Measurements from ENCODE around the gene HSD17B1.
"Not testable (repeated sequence)": the region's sequence is repeated elsewhere in the genome, so short reads cannot be mapped to it uniquely, and the experiment has no call there.

HSD17B1 gene

GRCh38 chr17:42552736-42553135 is at the start of gene HSD17B1:
TSS of gene HSD17B1 (plus strand) at chr17:42552923. CDS start at chr17:42552934, 11 bp downstream.
- Histone ChIP-seq H3K4me1 (ENCODE audit: control insufficient read depth, low read length) (peaks cover 36% of the 10 kb centered on the region), H3K4me2 (ENCODE audit: low read length) (peak within 1 kb of the TSS; percentile 96), H3K79me2 (ENCODE audit: control insufficient read depth, low read length) (peaks cover 18% of the 10 kb centered on the region), H3K4me3 (ENCODE audit: low read length) (peak within 1 kb of the TSS; percentile 99)
- H3K9me3 ChIP-seq (ENCODE audit: control insufficient read depth, insufficient read depth, low read length); H3K36me3 ChIP-seq (ENCODE audit: control insufficient read depth, low read length); H3K27me3 ChIP-seq (ENCODE audit: control insufficient read depth, low read length); H3F3A ChIP-seq (ENCODE audit: control insufficient read depth, insufficient read depth); H4K20me1 ChIP-seq (ENCODE audit: control insufficient read depth, insufficient read depth, low read depth, low read length); H3K9me2 ChIP-seq (replicated peaks; ENCODE audit: control insufficient read depth, low read length); H3K27ac ChIP-seq (ENCODE audit: low read depth, low read length): not testable (repeated sequence)

- H3K4me3 ChIP-seq (ENCODE audit: low read length), result no peak overlapping the region
- TF ChIP-seq EZH2phosphoT487 (IDR thresholded peaks at IDR 0.05; ENCODE audit: borderline replicate concordance, low read length), result no peak
- TF ChIP-seq, protein P1, sequence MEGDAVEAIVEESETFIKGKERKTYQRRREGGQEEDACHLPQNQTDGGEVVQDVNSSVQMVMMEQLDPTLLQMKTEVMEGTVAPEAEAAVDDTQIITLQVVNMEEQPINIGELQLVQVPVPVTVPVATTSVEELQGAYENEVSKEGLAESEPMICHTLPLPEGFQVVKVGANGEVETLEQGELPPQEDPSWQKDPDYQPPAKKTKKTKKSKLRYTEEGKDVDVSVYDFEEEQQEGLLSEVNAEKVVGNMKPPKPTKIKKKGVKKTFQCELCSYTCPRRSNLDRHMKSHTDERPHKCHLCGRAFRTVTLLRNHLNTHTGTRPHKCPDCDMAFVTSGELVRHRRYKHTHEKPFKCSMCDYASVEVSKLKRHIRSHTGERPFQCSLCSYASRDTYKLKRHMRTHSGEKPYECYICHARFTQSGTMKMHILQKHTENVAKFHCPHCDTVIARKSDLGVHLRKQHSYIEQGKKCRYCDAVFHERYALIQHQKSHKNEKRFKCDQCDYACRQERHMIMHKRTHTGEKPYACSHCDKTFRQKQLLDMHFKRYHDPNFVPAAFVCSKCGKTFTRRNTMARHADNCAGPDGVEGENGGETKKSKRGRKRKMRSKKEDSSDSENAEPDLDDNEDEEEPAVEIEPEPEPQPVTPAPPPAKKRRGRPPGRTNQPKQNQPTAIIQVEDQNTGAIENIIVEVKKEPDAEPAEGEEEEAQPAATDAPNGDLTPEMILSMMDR (IDR thresholded peaks at IDR 0.05; ENCODE audit: low read depth, low read length, poor library complexity, severe bottlenecking), result no peak
- no peaks in the 10 kb centered on the region for H3K9me2 ChIP-seq (replicated peaks; ENCODE audit: control insufficient read depth, low read length)
- no peaks in the 10 kb centered on the region for H3K79me2 ChIP-seq (ENCODE audit: control insufficient read depth, low read length)
- H3K4me1 ChIP-seq (ENCODE audit: control insufficient read depth, low read length), result no peaks in the 10 kb centered on the region
- no peaks in the 10 kb centered on the region for H3K36me3 ChIP-seq (ENCODE audit: control insufficient read depth, low read length)
- H4K20me1 ChIP-seq (ENCODE audit: control insufficient read depth, insufficient read depth, low read depth, low read length), result no peaks in the 10 kb centered on the region
- peaks cover 29% of the 10 kb centered on the region for H3K27me3 ChIP-seq (ENCODE audit: control insufficient read depth, low read length)
- H3K27ac ChIP-seq (ENCODE audit: low read depth, low read length), result no peak overlapping the region
- no peak overlapping the region for H3K4me2 ChIP-seq (ENCODE audit: low read length)
- H3F3A ChIP-seq (ENCODE audit: control insufficient read depth, insufficient read depth), result no peaks in the 10 kb centered on the region
- H3K9me3 ChIP-seq (ENCODE audit: control insufficient read depth, insufficient read depth, low read length), result no peaks in the 10 kb centered on the region
Observed at GRCh38 chr17:42502926-42503325, 49.8 kb upstream of the HSD17B1 start.

GRCh38 chr17:42507671-42508070 is 45.1 kb upstream of the HSD17B1 start:
- H4K20me1 ChIP-seq (ENCODE audit: control insufficient read depth, insufficient read depth, low read depth, low read length), result no peaks in the 10 kb centered on the region
- TF ChIP-seq EZH2phosphoT487 (IDR thresholded peaks at IDR 0.05; ENCODE audit: borderline replicate concordance, low read length), result no peak
- TF ChIP-seq, protein P1 (IDR thresholded peaks at IDR 0.05; ENCODE audit: low read depth, low read length, poor library complexity, severe bottlenecking), result no peak
- H3K27ac ChIP-seq (ENCODE audit: low read depth, low read length), result no peak overlapping the region
- H3K79me2 ChIP-seq (ENCODE audit: control insufficient read depth, low read length), result no peaks in the 10 kb centered on the region
- no peak overlapping the region for H3K4me2 ChIP-seq (ENCODE audit: low read length)
- no peaks in the 10 kb centered on the region for H3K9me3 ChIP-seq (ENCODE audit: control insufficient read depth, insufficient read depth, low read length)
- H3K9me2 ChIP-seq (replicated peaks; ENCODE audit: control insufficient read depth, low read length), result no peaks in the 10 kb centered on the region
- H3K4me3 ChIP-seq (ENCODE audit: low read length), result no peak overlapping the region
- peaks cover 63% of the 10 kb centered on the region for H3K27me3 ChIP-seq (ENCODE audit: control insufficient read depth, low read length)
- no peaks in the 10 kb centered on the region for H3K36me3 ChIP-seq (ENCODE audit: control insufficient read depth, low read length)
- H3K4me1 ChIP-seq (ENCODE audit: control insufficient read depth, low read length), result no peaks in the 10 kb centered on the region
- no peaks in the 10 kb centered on the region for H3F3A ChIP-seq (ENCODE audit: control insufficient read depth, insufficient read depth)

GRCh38 chr17:42508426-42509165 is 44.1 kb upstream of the HSD17B1 start:
- TF ChIP-seq, protein P1 (IDR thresholded peaks at IDR 0.05; ENCODE audit: low read depth, low read length, poor library complexity, severe bottlenecking), result no peak
- H3K4me3 ChIP-seq (ENCODE audit: low read length), result no peak overlapping the region
- H3K27ac ChIP-seq (ENCODE audit: low read depth, low read length), result no peak overlapping the region
- no peaks in the 10 kb centered on the region for H3K36me3 ChIP-seq (ENCODE audit: control insufficient read depth, low read length)
- H3K27me3 ChIP-seq (ENCODE audit: control insufficient read depth, low read length), result peaks cover 63% of the 10 kb centered on the region
- no peaks in the 10 kb centered on the region for H3K4me1 ChIP-seq (ENCODE audit: control insufficient read depth, low read length)
- H3F3A ChIP-seq (ENCODE audit: control insufficient read depth, insufficient read depth), result no peaks in the 10 kb centered on the region
- H3K9me2 ChIP-seq (replicated peaks; ENCODE audit: control insufficient read depth, low read length), result no peaks in the 10 kb centered on the region
- no peaks in the 10 kb centered on the region for H3K9me3 ChIP-seq (ENCODE audit: control insufficient read depth, insufficient read depth, low read length)
- H3K4me2 ChIP-seq (ENCODE audit: low read length), result no peak overlapping the region
- H4K20me1 ChIP-seq (ENCODE audit: control insufficient read depth, insufficient read depth, low read depth, low read length), result no peaks in the 10 kb centered on the region
- no peaks in the 10 kb centered on the region for H3K79me2 ChIP-seq (ENCODE audit: control insufficient read depth, low read length)

Data from DOHH2 (cell line).